CD4-positive, alpha-beta T cell treated with Interleukin-1 beta for 1 hour (primary cell): ENCODE data around the gene TXNRD2.
"Not testable (repeated sequence)": the region's sequence is repeated elsewhere in the genome, so short reads cannot be mapped to it uniquely, and the experiment has no call there.

ENCODE experiments used
- DNase-seq, 2 donors: peaks; one replicate each; pipeline ENCODE4 v3.0.0-alpha.2; 2020 to 2022

Gene TXNRD2

GRCh38 chr22:19841641-19842392, 99.8 kb downstream of the TXNRD2 start:
- no peak for DNase-seq

GRCh38 chr22:19840955-19841640, 100.5 kb downstream of the TXNRD2 start:
- DNase-seq: no peak

GRCh38 chr22:19840059-19840458, 101.6 kb downstream of the TXNRD2 start:
- DNase-seq: no peak

GRCh38 chr22:19837915-19838314, 103.7 kb downstream of the TXNRD2 start:
- no peak for DNase-seq

GRCh38 chr22:19836512-19836911, 105.1 kb downstream of the TXNRD2 start:
- no peak for DNase-seq

- no peak for DNase-seq
These were observed 107.0 kb downstream of the TXNRD2 start for GRCh38 chr22:19834599-19834998.

- DNase-seq: not testable (repeated sequence)
These were observed 108.3 kb downstream of the TXNRD2 start for GRCh38 chr22:19833327-19833726.

GRCh38 chr22:19832476-19833108, 109.0 kb downstream of the TXNRD2 start:
- no peak for DNase-seq

- not testable (repeated sequence) for DNase-seq
These were observed 109.6 kb downstream of the TXNRD2 start for GRCh38 chr22:19831979-19832378.

- DNase-seq: no peak
These were observed 110.6 kb downstream of the TXNRD2 start for GRCh38 chr22:19831016-19831415.

GRCh38 chr22:19828035-19828401, 113.6 kb downstream of the TXNRD2 start:
- DNase-seq: no peak

- no peak for DNase-seq
These were observed 114.1 kb downstream of the TXNRD2 start for GRCh38 chr22:19827341-19828034.

GRCh38 chr22:19826619-19826950, 115.0 kb downstream of the TXNRD2 start:
- no peak for DNase-seq

- no peak for DNase-seq
These were observed 115.6 kb downstream of the TXNRD2 start for GRCh38 chr22:19825904-19826618.
